Pulmonary artery endothelial cell (primary cell): ENCODE data around the gene ATXN10. TPM values are rescaled to one million over a fixed set of nuclear protein-coding genes. Genes with fewer than 3 reads are reported as not detected.

Experiments used
- DNase-seq: peaks from one replicate; pipeline ENCODE4 v3.0.0-alpha.2; 2011; ENCODE audit warnings: low read depth, low spot score
- total RNA-seq: library from RNA; depleted of rRNA; stranded (reverse); fragments of >200 nt; gene quantifications from 2 replicates; pipeline ENCODE4 v1.2.3, GENCODE V29; 2014

The ATXN10 gene
- total RNA-seq, 1 donor from 2014 or later, result 76.2 TPM

- DNase-seq, result no peak
Observed at GRCh38 chr22:45889539-45890350, 218.1 kb downstream of the ATXN10 start.

GRCh38 chr22:45890351-45890635 is 218.7 kb downstream of the ATXN10 start:
- DNase-seq, result no peak

- no peak for DNase-seq
Observed at GRCh38 chr22:45891021-45891421, 219.4 kb downstream of the ATXN10 start.

GRCh38 chr22:45891471-45891995 is 219.9 kb downstream of the ATXN10 start:
- no peak for DNase-seq

- DNase-seq, result no peak
Observed at GRCh38 chr22:45891996-45892621, 220.5 kb downstream of the ATXN10 start.

- no peak for DNase-seq
Observed at GRCh38 chr22:45892681-45893461, 221.2 kb downstream of the ATXN10 start.

- no peak for DNase-seq
Observed at GRCh38 chr22:45893516-45893915, 221.9 kb downstream of the ATXN10 start.

Other genes with a start within 250 kb of the ATXN10 start
- gene FBLN1, start 169.0 kb upstream of the ATXN10 start, total RNA-seq, result 0.13 and 0.35 TPM in 2 replicates